IPS DF 19.7 (cell line): Measurements from ENCODE around the gene LDLRAD3.

Experiments used
- DNase-seq: peaks from one replicate; pipeline ENCODE4 v3.0.0-alpha.2; 2013; ENCODE audit warnings: low read depth, low spot score

Gene LDLRAD3

DNA sequence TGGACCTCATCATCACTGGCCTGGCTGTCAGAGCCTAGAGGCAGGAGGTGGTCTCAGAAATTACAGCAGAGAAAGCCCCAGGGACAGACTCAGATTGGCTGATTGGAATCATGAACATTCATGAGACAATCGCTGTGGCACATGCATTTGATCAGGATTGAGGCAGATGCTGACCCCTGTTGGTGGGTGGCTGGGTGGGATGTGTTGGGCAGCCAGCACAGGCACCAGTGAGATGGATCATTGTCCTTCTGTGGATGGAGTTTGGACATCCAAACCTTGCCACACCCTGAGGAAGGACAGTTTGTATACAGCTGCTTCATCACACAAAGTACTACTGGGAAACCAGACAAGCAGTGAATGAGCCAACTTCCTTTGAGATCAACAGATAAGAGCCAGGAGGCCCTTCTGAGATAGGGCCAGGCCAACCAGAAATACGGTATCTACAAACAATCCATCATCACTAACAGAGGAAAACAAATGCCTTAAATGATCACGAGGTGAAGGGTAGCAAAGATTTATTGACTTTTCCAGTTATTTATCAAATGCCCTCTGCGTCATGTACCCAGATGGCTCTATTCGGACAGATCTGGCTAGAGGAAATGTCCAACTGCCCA lies 328.0 kb downstream of the LDLRAD3 start:
- no peak for DNase-seq

DNA sequence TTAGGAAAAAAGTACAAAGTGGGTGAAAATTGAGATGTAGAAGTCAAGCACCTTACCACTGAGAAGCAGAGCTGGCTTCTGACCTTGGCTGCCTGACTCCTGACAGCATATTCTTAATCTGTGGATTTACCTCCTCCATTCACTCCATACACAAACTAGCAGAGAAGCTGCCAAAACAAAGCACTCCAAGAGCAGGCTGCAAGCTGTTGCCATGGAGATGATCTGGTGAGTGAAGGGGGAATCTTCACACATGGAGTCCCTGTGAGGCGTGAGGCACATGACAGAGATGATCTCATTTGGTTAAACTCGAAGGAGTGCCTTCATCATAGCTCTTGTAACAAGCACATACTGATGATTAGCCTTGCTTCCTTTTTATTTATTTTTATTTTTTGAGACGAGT lies 329.2 kb downstream of the LDLRAD3 start:
- no peak for DNase-seq

GRCh38 chr11:36274414-36274813 lies 330.6 kb downstream of the LDLRAD3 start:
- no peak for DNase-seq

- DNase-seq, result no peak
Measured at GRCh38 chr11:36278531-36279282, 334.8 kb downstream of the LDLRAD3 start.

DNA sequence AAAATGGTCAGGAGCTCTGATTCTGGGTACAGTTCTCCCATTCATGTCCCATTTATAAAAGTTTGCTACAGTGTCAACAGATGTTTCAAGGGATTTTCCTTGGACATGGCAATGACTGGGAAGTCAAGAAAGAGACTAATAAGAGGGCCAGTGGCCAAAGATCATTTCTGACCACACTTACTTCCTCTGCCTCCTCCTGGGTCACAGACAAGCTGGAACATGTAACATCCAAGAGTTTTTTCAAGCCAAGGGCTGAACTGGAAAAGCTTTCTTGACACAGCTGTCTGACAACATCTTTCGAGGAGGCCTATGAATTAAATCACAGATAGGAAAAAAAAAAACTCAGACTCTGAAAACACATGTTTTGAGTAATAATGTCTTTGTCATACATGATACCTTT lies 336.7 kb downstream of the LDLRAD3 start:
- no peak for DNase-seq
